ENCODE results near the gene PTPRM.

PTPRM gene

GRCh38 chr18:8165095-8165494 is 598.0 kb downstream of the PTPRM start:
- Histone ChIP-seq H3K9me3 (ENCODE audit: control insufficient read depth, insufficient read depth, low read length) (no peaks in the 10 kb centered on the region), H3K36me3 (ENCODE audit: insufficient read depth, low read length) (no peaks in the 10 kb centered on the region), H3K4me1 (ENCODE audit: insufficient read depth, low read length) (no peaks in the 10 kb centered on the region), H3K9ac (ENCODE audit: low read depth, low read length) (no peak overlapping the region)

- Histone ChIP-seq H3K9me3 (ENCODE audit: control insufficient read depth, insufficient read depth, low read length) (no peaks in the 10 kb centered on the region), H3K9ac (ENCODE audit: low read depth, low read length) (no peak overlapping the region), H3K36me3 (ENCODE audit: insufficient read depth, low read length) (no peaks in the 10 kb centered on the region), H3K4me1 (ENCODE audit: insufficient read depth, low read length) (no peaks in the 10 kb centered on the region)
These were observed 599.9 kb downstream of the PTPRM start for GRCh38 chr18:8167026-8167425.

GRCh38 chr18:8167673-8168072 is 600.6 kb downstream of the PTPRM start:
- Histone ChIP-seq H3K9ac (ENCODE audit: low read depth, low read length) (no peak overlapping the region), H3K4me1 (ENCODE audit: insufficient read depth, low read length) (no peaks in the 10 kb centered on the region), H3K9me3 (ENCODE audit: control insufficient read depth, insufficient read depth, low read length) (no peaks in the 10 kb centered on the region), H3K36me3 (ENCODE audit: insufficient read depth, low read length) (no peaks in the 10 kb centered on the region)

- no peaks in the 10 kb centered on the region for H3K36me3 ChIP-seq (ENCODE audit: insufficient read depth, low read length)
- H3K9me3 ChIP-seq (ENCODE audit: control insufficient read depth, insufficient read depth, low read length) = no peaks in the 10 kb centered on the region
- H3K4me1 ChIP-seq (ENCODE audit: insufficient read depth, low read length) = no peaks in the 10 kb centered on the region
- H3K9ac ChIP-seq (ENCODE audit: low read depth, low read length) = no peak overlapping the region
These were observed 602.6 kb downstream of the PTPRM start for GRCh38 chr18:8169722-8170121.

- Histone ChIP-seq H3K9ac (ENCODE audit: low read depth, low read length) (no peak overlapping the region), H3K36me3 (ENCODE audit: insufficient read depth, low read length) (no peaks in the 10 kb centered on the region), H3K4me1 (ENCODE audit: insufficient read depth, low read length) (no peaks in the 10 kb centered on the region), H3K9me3 (ENCODE audit: control insufficient read depth, insufficient read depth, low read length) (peaks cover 5% of the 10 kb centered on the region; the same call in 1 of the 2 replicates)
These were observed 607.7 kb downstream of the PTPRM start for GRCh38 chr18:8174771-8175170.

GRCh38 chr18:8175501-8176061 is 608.5 kb downstream of the PTPRM start:
- Histone ChIP-seq H3K9me3 (ENCODE audit: control insufficient read depth, insufficient read depth, low read length) (peaks cover 12% of the 10 kb centered on the region), H3K4me1 (ENCODE audit: insufficient read depth, low read length) (no peaks in the 10 kb centered on the region), H3K9ac (ENCODE audit: low read depth, low read length) (no peak overlapping the region), H3K36me3 (ENCODE audit: insufficient read depth, low read length) (no peaks in the 10 kb centered on the region)

GRCh38 chr18:8176109-8176508 is 609.0 kb downstream of the PTPRM start:
- H3K9me3 ChIP-seq (ENCODE audit: control insufficient read depth, insufficient read depth, low read length) = peaks cover 13% of the 10 kb centered on the region
- H3K4me1 ChIP-seq (ENCODE audit: insufficient read depth, low read length) = no peaks in the 10 kb centered on the region
- H3K9ac ChIP-seq (ENCODE audit: low read depth, low read length) = no peak overlapping the region
- H3K36me3 ChIP-seq (ENCODE audit: insufficient read depth, low read length) = no peaks in the 10 kb centered on the region

- H3K4me1 ChIP-seq (ENCODE audit: insufficient read depth, low read length) = no peaks in the 10 kb centered on the region
- no peaks in the 10 kb centered on the region for H3K36me3 ChIP-seq (ENCODE audit: insufficient read depth, low read length)
- no peak overlapping the region for H3K9ac ChIP-seq (ENCODE audit: low read depth, low read length)
- H3K9me3 ChIP-seq (ENCODE audit: control insufficient read depth, insufficient read depth, low read length) = peaks cover 13% of the 10 kb centered on the region
These were observed 609.4 kb downstream of the PTPRM start for GRCh38 chr18:8176554-8176953.

GRCh38 chr18:8177330-8178016 is 610.4 kb downstream of the PTPRM start:
- Histone ChIP-seq H3K9me3 (ENCODE audit: control insufficient read depth, insufficient read depth, low read length) (peaks cover 13% of the 10 kb centered on the region), H3K9ac (ENCODE audit: low read depth, low read length) (no peak overlapping the region), H3K36me3 (ENCODE audit: insufficient read depth, low read length) (no peaks in the 10 kb centered on the region)

GRCh38 chr18:8186413-8186812 is 619.3 kb downstream of the PTPRM start:
- Histone ChIP-seq H3K9me3 (ENCODE audit: control insufficient read depth, insufficient read depth, low read length) (no peaks in the 10 kb centered on the region), H3K9ac (ENCODE audit: low read depth, low read length) (no peak overlapping the region), H3K4me1 (ENCODE audit: insufficient read depth, low read length) (no peaks in the 10 kb centered on the region), H3K36me3 (ENCODE audit: insufficient read depth, low read length) (no peaks in the 10 kb centered on the region)

More at GRCh38 chr18:8177330-8178016, 610.4 kb downstream of the PTPRM start:
- H3K4me1 ChIP-seq (ENCODE audit: insufficient read depth, low read length) = no peaks in the 10 kb centered on the region

GRCh38 chr18:8188184-8188583 is 621.1 kb downstream of the PTPRM start:
- Histone ChIP-seq H3K9me3 (ENCODE audit: control insufficient read depth, insufficient read depth, low read length) (no peaks in the 10 kb centered on the region), H3K36me3 (ENCODE audit: insufficient read depth, low read length) (no peaks in the 10 kb centered on the region), H3K9ac (ENCODE audit: low read depth, low read length) (no peak overlapping the region), H3K4me1 (ENCODE audit: insufficient read depth, low read length) (no peaks in the 10 kb centered on the region)

- Histone ChIP-seq H3K9ac (ENCODE audit: low read depth, low read length) (no peak overlapping the region), H3K36me3 (ENCODE audit: insufficient read depth, low read length) (no peaks in the 10 kb centered on the region), H3K9me3 (ENCODE audit: control insufficient read depth, insufficient read depth, low read length) (no peaks in the 10 kb centered on the region), H3K4me1 (ENCODE audit: insufficient read depth, low read length) (no peaks in the 10 kb centered on the region)
These were observed 623.9 kb downstream of the PTPRM start for GRCh38 chr18:8190980-8191379.

- H3K36me3 ChIP-seq (ENCODE audit: insufficient read depth, low read length) = no peaks in the 10 kb centered on the region
- no peaks in the 10 kb centered on the region for H3K9me3 ChIP-seq (ENCODE audit: control insufficient read depth, insufficient read depth, low read length)
- no peak overlapping the region for H3K9ac ChIP-seq (ENCODE audit: low read depth, low read length)
- peaks cover 2% of the 10 kb centered on the region; the same call in 1 of the 2 replicates for H3K4me1 ChIP-seq (ENCODE audit: insufficient read depth, low read length)
These were observed 627.3 kb downstream of the PTPRM start for GRCh38 chr18:8194431-8194830.

GRCh38 chr18:8196238-8196637 is 629.1 kb downstream of the PTPRM start:
- H3K9ac ChIP-seq (ENCODE audit: low read depth, low read length) = no peak overlapping the region
- H3K4me1 ChIP-seq (ENCODE audit: insufficient read depth, low read length) = peaks cover 9% of the 10 kb centered on the region
- no peaks in the 10 kb centered on the region for H3K9me3 ChIP-seq (ENCODE audit: control insufficient read depth, insufficient read depth, low read length)

GRCh38 chr18:8197499-8197898 is 630.4 kb downstream of the PTPRM start:
- Histone ChIP-seq H3K4me1 (ENCODE audit: insufficient read depth, low read length) (peaks cover 9% of the 10 kb centered on the region), H3K9me3 (ENCODE audit: control insufficient read depth, insufficient read depth, low read length) (no peaks in the 10 kb centered on the region), H3K9ac (ENCODE audit: low read depth, low read length) (no peak overlapping the region), H3K36me3 (ENCODE audit: insufficient read depth, low read length) (no peaks in the 10 kb centered on the region)

More at GRCh38 chr18:8196238-8196637, 629.1 kb downstream of the PTPRM start:
- H3K36me3 ChIP-seq (ENCODE audit: insufficient read depth, low read length) = no peaks in the 10 kb centered on the region

Measured in ES-I3 (cell line).